Heart right ventricle (tissue), 16 donors: ENCODE measurements around the gene TMEM185A. TPM values are rescaled to one million over a fixed set of nuclear protein-coding genes. Genes with fewer than 3 reads are reported as not detected.

Source experiments
- ATAC-seq, 8 donors: fragments of 200-7000 bp; cut with Tn5 transposase; one replicate each; pipeline ENCODE4 v1.9.1; 2020; ENCODE audit warnings: mild to moderate bottlenecking in 8 of 8, moderate library complexity in 8 of 8, moderate number of reproducible peaks in 1 of 8
- DNase-seq, 2 donors: peaks; one replicate each; pipeline ENCODE4 v3.0.0-alpha.2; 2020
- H3K27ac ChIP-seq, 10 donors: fragments of 200-600 bp; sonication (generic) in 2 of 10; one replicate each; pipeline versions ENCODE4 v1.5.0 to v1.8.0; 2020 to 2022; ENCODE audit warnings: mild to moderate bottlenecking in 3 of 10
- H3K27me3 ChIP-seq, 7 donors: fragments of 200-600 bp; one replicate each; pipeline ENCODE4 v1.8.0; 2021 to 2022; ENCODE audit warnings: mild to moderate bottlenecking in 2 of 7
- H3K36me3 ChIP-seq, 9 donors: fragments of 200-600 bp; sonication (generic) in 1 of 9; one replicate each; pipeline versions ENCODE4 v1.5.0 to v1.8.0; 2020 to 2022; ENCODE audit warnings: mild to moderate bottlenecking in 2 of 9
- H3K4me1 ChIP-seq, 9 donors: fragments of 200-600 bp; sonication (generic) in 1 of 9; one replicate each; pipeline versions ENCODE4 v1.5.0 to v1.8.0; 2020 to 2022; ENCODE audit warnings: mild to moderate bottlenecking in 4 of 9
- H3K4me3 ChIP-seq, 10 donors: fragments of 200-600 bp; sonication (generic) in 2 of 10; one replicate each; pipeline versions ENCODE4 v1.5.0 to v1.8.0; 2020 to 2022; ENCODE audit warnings: mild to moderate bottlenecking in 7 of 10, moderate library complexity in 2 of 10
- H3K9me3 ChIP-seq, 11 donors: fragments of 200-600 bp in 10 of 11; sonication (generic) in 2 of 11; one replicate each; pipeline versions ENCODE4 v1.5.0 to v1.8.0; 2013 to 2022; ENCODE audit warnings: mild to moderate bottlenecking in 2 of 11, control low read depth in 1 of 11, moderate library complexity in 1 of 11
- WGBS, 2 donors: extraction: QIAGEN DNeasy Blood & Tissue Kit; methylation state at CpG; one replicate each; pipeline ENCODE4 v1.1.7; 2013; ENCODE audit warnings: inconsistent platforms in 1 of 2; 5-methylcytosine and 5-hydroxymethylcytosine counted together
- intact Hi-C, 10 donors: fragments of 100-400 bp; cut with DNase I; formaldehyde crosslinking; loops; one replicate each; pipeline versions ENCODE4 v1.11.1 to v1.14.2; 2022
- polyA plus RNA-seq, 2 donors: library from polyadenylated mRNA; stranded (reverse); fragments of 200-250 nt; gene quantifications; one replicate each; pipeline ENCODE4 v1.2.3, GENCODE V29; 2013
- total RNA-seq, 10 donors: library from RNA; stranded (reverse); fragmentation: NEBNext Ultra II Directional in 3 of 10; extraction: Animal tissue kit (Norgen Biotek cat#: 25700) in 3 of 10; gene quantifications; one replicate each; pipeline versions ENCODE4 v1.2.1 to v1.2.4, GENCODE V29; 2021 to 2023
- TF ChIP-seq, protein P1 (sequence below), 9 donors: fragments of 200-600 bp; sonication (generic) in 2 of 9; IDR thresholded peaks; one replicate each; pipeline versions ENCODE4 v1.5.0 to v1.8.0; 2021 to 2022; ENCODE audit warnings: antibody characterized with exemption in 9 of 9, mild to moderate bottlenecking in 5 of 9, moderate library complexity in 1 of 9
- donor health status: Arrhythmogenic right ventricular cardiomyopathy.
- donor health status: ischemic (EF 13 %, LVEDD 7.1; RV severe dilation, severe dysfunction).
- donor health status: healthy with polysubstance abuse.
- donor health status: DM: no; HTN: yes; CAD: no.
- donor health status: DM: no; HTN: no; CAD: no.
- donor health status: ischemic (EF 25% LVEDD 6.9; RV normal size, moderate dysfunction).
- donor health status: ischemic (EF 25% LVEDD 5.7; RV mildly dilated, moderate dysfunction).
- donor health status: healthy.
- donor health status: DM: yes; HTN: yes; CAD: no.
- donor health status: Ischemic cardiomyopathy.
- donor health status: ischemic (EF 35%, LVEDD 5.7; RV mildly dilated, moderate dysfunction).
- donor health status: nonischemic (EF 11% LVEDD 7.7; RV severe dilation, severe dysfunction).
- donor health status: DM: yes; HTN: yes; CAD: no.
- donor health status: PGD.
- donor health status: ischemic (EF 29% LVEDD 5.4; RV normal size, mild dysfunction).
- donor health status: nonischemic (EF 23%, LVEDD 6.1; RV moderate dilation, normal function).

The TMEM185A gene
- total and polyA plus RNA-seq, 12 donors: 12.7 to 42.8 (median 33.1) TPM

GRCh38 chrX:149638860-149639259 is 7.3 kb upstream of the TMEM185A start:
- H3K27ac ChIP-seq: no peak overlapping the region
- no peaks in the 10 kb centered on the region for H3K9me3 ChIP-seq
- H3K4me3 ChIP-seq: no peak overlapping the region
- DNase-seq: no peak
- H3K36me3 ChIP-seq: no peaks in the 10 kb centered on the region
- H3K4me1 ChIP-seq: no peaks in the 10 kb centered on the region
- intact Hi-C loops: loop anchor here in 1 of 10 donors (10.0 kb wide), 1 partner anchor 74 kb away; no protein-coding TSS in a partner anchor
- TF ChIP-seq, protein P1, sequence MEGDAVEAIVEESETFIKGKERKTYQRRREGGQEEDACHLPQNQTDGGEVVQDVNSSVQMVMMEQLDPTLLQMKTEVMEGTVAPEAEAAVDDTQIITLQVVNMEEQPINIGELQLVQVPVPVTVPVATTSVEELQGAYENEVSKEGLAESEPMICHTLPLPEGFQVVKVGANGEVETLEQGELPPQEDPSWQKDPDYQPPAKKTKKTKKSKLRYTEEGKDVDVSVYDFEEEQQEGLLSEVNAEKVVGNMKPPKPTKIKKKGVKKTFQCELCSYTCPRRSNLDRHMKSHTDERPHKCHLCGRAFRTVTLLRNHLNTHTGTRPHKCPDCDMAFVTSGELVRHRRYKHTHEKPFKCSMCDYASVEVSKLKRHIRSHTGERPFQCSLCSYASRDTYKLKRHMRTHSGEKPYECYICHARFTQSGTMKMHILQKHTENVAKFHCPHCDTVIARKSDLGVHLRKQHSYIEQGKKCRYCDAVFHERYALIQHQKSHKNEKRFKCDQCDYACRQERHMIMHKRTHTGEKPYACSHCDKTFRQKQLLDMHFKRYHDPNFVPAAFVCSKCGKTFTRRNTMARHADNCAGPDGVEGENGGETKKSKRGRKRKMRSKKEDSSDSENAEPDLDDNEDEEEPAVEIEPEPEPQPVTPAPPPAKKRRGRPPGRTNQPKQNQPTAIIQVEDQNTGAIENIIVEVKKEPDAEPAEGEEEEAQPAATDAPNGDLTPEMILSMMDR (IDR thresholded peaks at IDR 0.05): no peak
- no peak for ATAC-seq
- H3K27me3 ChIP-seq: peaks cover 0 to 11% (median 0%) of the 10 kb centered on the region in 7 donors

GRCh38 chrX:149633511-149633910 is 1.9 kb upstream of the TMEM185A start:
- TF ChIP-seq, protein P1 (IDR thresholded peaks at IDR 0.05): no peak
- no peak overlapping the region for H3K27ac ChIP-seq
- no peaks in the 10 kb centered on the region for H3K9me3 ChIP-seq
- peaks cover 0 to 25% (median 12%) of the 10 kb centered on the region in 9 donors for H3K4me1 ChIP-seq
- H3K27me3 ChIP-seq: peaks cover 0 to 23% (median 0%) of the 10 kb centered on the region in 7 donors
- no peak overlapping the region for H3K4me3 ChIP-seq
- ATAC-seq: no peak
- H3K36me3 ChIP-seq: no peaks in the 10 kb centered on the region
- DNase-seq: no peak
- intact Hi-C loops: loop anchor here in 1 of 10 donors (10.0 kb wide), 1 partner anchor 69 kb away; no protein-coding TSS in a partner anchor

DNA sequence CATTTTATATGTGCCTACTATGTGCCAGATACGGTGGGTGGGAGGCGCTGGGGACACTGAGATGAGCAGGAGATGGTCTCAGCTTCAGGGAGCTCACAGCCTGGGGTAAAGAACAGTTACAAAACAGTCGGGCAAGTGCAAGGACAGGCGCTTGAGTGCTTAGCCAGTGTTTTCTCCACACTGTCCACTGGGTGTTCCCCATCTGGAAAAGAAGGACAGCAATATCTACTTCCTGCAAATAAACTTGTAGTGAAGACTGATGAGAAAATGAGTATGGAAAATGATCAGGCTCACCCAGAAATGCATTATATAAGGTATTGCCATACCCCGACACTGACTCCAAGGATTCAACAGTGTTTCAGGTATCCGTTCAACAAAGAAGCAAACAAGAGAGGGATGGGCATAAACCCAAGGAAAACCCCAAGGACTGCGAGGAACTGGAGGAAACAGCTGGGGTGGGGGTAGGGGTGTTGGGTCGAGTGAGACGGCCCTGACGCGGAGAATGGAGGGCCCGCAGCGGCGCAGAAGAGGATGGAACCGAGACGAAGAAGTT is 835 bp downstream of the TMEM185A start:
- peak overlapping the region; percentile 61 to 87 (median 80) for H3K27ac ChIP-seq
- H3K4me1 ChIP-seq: peaks cover 0 to 46% (median 14%) of the 10 kb centered on the region in 9 donors
- no peaks in the 10 kb centered on the region for H3K36me3 ChIP-seq
- TF ChIP-seq, protein P1 (IDR thresholded peaks at IDR 0.05): peak in 3 of 9 donors; percentile 13 to 29 (median 15)
- intact Hi-C loops: loop anchor here in 1 of 10 donors (10.0 kb wide), 1 partner anchor 66 kb away; no protein-coding TSS in a partner anchor
- DNase-seq: peak in 1 of 2 donors; percentile 11
- no peaks in the 10 kb centered on the region for H3K9me3 ChIP-seq
- peaks cover 0 to 23% (median 0%) of the 10 kb centered on the region in 7 donors for H3K27me3 ChIP-seq
- 2 to 3% methylated on average over 15 to 16 of the region's 16 CpGs for WGBS, 2 donors
- peak overlapping the region; percentile 47 to 85 (median 75) for H3K4me3 ChIP-seq
- peak; percentile 67 to 91 (median 86) for ATAC-seq

DNA sequence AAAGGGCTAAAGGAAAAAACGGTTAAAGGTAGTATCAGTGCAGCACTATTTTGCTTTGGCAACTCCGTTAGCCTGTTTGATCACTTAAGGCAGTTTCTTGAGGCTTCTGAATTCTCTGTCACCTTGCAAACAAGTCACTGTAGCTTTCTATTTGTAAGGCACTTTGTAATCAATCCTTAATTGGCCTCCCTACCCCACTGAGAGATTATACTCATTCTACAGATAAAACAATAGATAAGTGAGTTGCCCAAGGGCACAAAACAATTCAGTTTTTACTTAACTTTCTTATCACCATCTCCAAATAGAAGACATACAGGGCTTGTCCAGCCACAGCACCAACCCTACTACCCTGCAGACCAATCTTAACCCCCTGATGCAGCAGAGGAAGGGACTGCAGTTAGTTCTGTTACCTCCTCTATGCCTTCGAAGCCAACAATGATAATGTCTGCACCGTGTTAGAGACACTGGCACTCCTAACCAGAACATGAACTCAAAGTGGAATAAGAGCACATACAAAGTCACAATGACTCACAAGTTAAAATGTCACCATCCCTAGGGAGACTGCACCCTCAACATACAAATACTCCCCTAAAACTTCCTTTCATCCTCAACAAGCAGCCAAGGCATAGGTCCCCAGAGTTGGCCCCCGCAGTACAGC is 1.7 kb downstream of the TMEM185A start:
- H3K27me3 ChIP-seq: peaks cover 0 to 18% (median 0%) of the 10 kb centered on the region in 7 donors
- H3K36me3 ChIP-seq: no peaks in the 10 kb centered on the region
- H3K27ac ChIP-seq: peak overlapping the region in 7 of 10 donors; percentile 64 to 87 (median 81)
- H3K4me1 ChIP-seq: peaks cover 0 to 47% (median 14%) of the 10 kb centered on the region in 9 donors
- WGBS, 2 donors: 53% methylated on average over 5 of the region's 5 CpGs
- TF ChIP-seq, protein P1 (IDR thresholded peaks at IDR 0.05): no peak
- no peaks in the 10 kb centered on the region for H3K9me3 ChIP-seq
- peak overlapping the region in 8 of 10 donors; percentile 64 to 85 (median 77) for H3K4me3 ChIP-seq
- intact Hi-C loops: loop anchor here in 1 of 10 donors (10.0 kb wide), 1 partner anchor 65 kb away; no protein-coding TSS in a partner anchor
- DNase-seq (no peak), ATAC-seq (peak in 6 of 8 donors; percentile 23 to 64 (median 34))
